Breast epithelium (tissue), 3 donors: ENCODE data around the gene SETDB1.

Experiments
- POLR2AphosphoS5 ChIP-seq, 3 donors: sonication (generic); formaldehyde crosslinking; IDR thresholded peaks; one replicate each; pipeline ENCODE4 v1.6.1; 2017; ENCODE audit warnings: antibody characterized with exemption in 3 of 3
- TF ChIP-seq, protein P1 (sequence below), 3 donors: fragments of 450-650 bp; IDR thresholded peaks; one replicate each; pipeline ENCODE4 v1.5.1; 2016 to 2017; ENCODE audit warnings: antibody characterized with exemption in 3 of 3, mild to moderate bottlenecking in 3 of 3, moderate library complexity in 3 of 3

DNA sequence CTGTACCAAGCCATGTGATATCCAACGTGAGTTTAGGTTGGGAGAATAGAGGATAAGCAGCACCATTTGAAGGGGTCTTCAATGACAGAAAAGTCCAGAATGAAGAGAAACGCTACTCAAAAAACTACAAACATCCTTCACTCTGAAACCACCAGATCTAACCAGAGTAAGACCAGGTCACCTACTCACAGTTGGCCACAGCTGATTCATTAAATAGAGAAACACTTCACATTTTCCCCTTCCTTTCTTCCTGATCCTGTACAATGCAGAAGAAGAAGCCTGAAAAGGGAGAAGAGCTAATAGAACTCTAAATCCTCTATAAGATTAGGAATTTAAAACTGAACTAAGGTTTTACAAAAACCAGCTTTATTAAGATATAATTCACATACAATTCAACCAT lies 19.4 kb upstream of the SETDB1 start:
- TF ChIP-seq, protein P1, sequence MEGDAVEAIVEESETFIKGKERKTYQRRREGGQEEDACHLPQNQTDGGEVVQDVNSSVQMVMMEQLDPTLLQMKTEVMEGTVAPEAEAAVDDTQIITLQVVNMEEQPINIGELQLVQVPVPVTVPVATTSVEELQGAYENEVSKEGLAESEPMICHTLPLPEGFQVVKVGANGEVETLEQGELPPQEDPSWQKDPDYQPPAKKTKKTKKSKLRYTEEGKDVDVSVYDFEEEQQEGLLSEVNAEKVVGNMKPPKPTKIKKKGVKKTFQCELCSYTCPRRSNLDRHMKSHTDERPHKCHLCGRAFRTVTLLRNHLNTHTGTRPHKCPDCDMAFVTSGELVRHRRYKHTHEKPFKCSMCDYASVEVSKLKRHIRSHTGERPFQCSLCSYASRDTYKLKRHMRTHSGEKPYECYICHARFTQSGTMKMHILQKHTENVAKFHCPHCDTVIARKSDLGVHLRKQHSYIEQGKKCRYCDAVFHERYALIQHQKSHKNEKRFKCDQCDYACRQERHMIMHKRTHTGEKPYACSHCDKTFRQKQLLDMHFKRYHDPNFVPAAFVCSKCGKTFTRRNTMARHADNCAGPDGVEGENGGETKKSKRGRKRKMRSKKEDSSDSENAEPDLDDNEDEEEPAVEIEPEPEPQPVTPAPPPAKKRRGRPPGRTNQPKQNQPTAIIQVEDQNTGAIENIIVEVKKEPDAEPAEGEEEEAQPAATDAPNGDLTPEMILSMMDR (IDR thresholded peaks at IDR 0.05), result no peak
- no peak for TF ChIP-seq POLR2AphosphoS5 (IDR thresholded peaks at IDR 0.05)
